ENCODE results near the gene FUBP1. TPM values are rescaled to one million over a fixed set of nuclear protein-coding genes. Genes with fewer than 3 reads are reported as not detected.
A peak's percentile ranks its signal among the peaks of the same experiment; 100 is the strongest.

The FUBP1 gene
- total RNA-seq, 4 donors from 2014 or later = 99.0 to 136 (median 121) TPM

DNA sequence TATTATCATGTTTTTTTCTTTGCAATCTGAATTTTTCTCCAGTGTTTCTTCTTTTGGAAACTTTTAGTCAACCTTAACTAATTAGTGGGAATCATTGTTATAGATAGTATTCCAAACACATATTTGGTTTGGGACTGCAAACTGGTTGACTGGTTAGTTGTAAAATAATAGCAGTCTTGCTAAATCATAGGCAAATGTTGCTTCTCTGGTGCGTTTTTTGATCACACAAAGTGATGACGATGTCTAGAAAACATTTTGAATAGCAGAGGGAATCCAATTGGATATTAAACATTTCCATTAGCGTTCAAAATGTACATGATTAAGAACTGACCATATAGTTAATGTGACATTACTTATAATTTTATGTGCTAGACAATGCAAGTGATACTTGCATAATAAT is 30.4 kb upstream of the FUBP1 start:
- Histone ChIP-seq H3K9me3 (no peaks in the 10 kb centered on the region), H3K27me3 (no peaks in the 10 kb centered on the region), H3K4me3 (peak overlapping the region in 1 of 4 donors; percentile 64), H3K27ac (no peak overlapping the region), H3K4me1 (peaks cover 0 to 42% (median 7%) of the 10 kb centered on the region in 4 donors), H3K36me3 (peaks cover 0 to 19% (median 0%) of the 10 kb centered on the region in 3 donors)
- no peak for DNase-seq (ENCODE audit: low spot score in 2 of 2)
- TF ChIP-seq, protein P1, sequence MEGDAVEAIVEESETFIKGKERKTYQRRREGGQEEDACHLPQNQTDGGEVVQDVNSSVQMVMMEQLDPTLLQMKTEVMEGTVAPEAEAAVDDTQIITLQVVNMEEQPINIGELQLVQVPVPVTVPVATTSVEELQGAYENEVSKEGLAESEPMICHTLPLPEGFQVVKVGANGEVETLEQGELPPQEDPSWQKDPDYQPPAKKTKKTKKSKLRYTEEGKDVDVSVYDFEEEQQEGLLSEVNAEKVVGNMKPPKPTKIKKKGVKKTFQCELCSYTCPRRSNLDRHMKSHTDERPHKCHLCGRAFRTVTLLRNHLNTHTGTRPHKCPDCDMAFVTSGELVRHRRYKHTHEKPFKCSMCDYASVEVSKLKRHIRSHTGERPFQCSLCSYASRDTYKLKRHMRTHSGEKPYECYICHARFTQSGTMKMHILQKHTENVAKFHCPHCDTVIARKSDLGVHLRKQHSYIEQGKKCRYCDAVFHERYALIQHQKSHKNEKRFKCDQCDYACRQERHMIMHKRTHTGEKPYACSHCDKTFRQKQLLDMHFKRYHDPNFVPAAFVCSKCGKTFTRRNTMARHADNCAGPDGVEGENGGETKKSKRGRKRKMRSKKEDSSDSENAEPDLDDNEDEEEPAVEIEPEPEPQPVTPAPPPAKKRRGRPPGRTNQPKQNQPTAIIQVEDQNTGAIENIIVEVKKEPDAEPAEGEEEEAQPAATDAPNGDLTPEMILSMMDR (IDR thresholded peaks at IDR 0.05) = no peak
- no peak for TF ChIP-seq POLR2A (IDR thresholded peaks at IDR 0.05)
- TF ChIP-seq EP300 (IDR thresholded peaks at IDR 0.05) = no peak
- 88 to 89% methylated on average over 3 of the region's 3 CpGs for WGBS, 2 donors

DNA sequence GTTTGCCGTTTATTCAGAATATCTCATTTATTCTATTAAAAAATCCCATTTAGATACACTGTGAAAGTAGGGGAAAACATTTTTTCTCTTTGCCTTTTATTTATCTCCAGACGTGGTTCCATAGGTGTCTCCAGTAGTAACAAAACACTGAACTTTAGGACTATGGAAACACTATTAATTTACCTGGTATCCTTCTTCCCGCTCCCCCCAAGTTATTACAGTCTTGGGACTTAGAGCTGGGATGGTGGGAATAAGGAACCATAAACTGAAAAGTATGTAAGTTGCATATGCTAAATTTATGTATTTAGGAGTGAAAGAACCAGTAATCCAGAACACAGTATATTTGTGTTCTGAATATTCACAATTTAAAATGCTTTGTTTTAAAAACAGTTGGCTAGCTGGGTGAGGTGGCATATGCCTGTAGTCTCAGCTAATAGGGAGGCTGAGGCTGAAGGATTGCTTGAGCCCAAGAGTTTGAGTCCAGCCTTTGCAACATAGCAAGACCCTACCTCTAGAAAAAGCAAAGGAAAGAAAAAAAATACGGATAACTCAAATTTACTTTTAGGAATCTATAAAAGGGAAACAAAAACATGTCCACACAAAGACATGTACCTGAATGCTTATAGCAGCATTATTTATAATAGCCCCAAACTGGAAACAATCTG is 28.9 kb upstream of the FUBP1 start:
- peaks cover 0 to 55% (median 9%) of the 10 kb centered on the region in 4 donors for H3K4me1 ChIP-seq
- DNase-seq (ENCODE audit: low spot score in 2 of 2) = no peak
- H3K27ac ChIP-seq = peak overlapping the region in 3 of 4 donors; percentile 10 to 96 (median 23)
- 79 to 83% methylated on average over 4 of the region's 4 CpGs for WGBS, 2 donors
- peak overlapping the region in 1 of 4 donors; percentile 64 for H3K4me3 ChIP-seq
- peaks cover 0 to 4% (median 0%) of the 10 kb centered on the region in 3 donors for H3K36me3 ChIP-seq
- H3K9me3 ChIP-seq = no peaks in the 10 kb centered on the region
- TF ChIP-seq POLR2A (IDR thresholded peaks at IDR 0.05) = no peak
- TF ChIP-seq, protein P1 (IDR thresholded peaks at IDR 0.05) = no peak
- TF ChIP-seq EP300 (IDR thresholded peaks at IDR 0.05) = no peak
- H3K27me3 ChIP-seq = no peaks in the 10 kb centered on the region

DNA sequence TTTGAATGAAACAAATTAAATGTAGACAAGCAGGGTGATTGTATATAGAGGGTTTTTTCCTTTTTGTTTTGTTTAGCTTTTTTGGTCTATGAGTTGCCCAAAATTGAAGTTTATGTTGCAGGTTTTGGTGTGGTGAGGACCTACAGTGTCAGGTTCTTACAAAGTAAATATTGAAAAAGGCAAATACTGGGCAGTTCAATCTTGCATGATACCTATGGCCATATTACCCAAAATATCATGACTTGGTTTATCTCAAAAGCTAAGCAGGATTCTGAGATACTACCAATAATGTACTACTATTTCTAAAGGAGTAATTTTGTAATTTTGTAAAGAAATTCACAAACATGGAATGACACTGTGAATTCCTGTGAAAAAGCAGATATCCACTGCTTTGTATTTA is 27.6 kb upstream of the FUBP1 start:
- Histone ChIP-seq H3K9me3 (no peaks in the 10 kb centered on the region), H3K4me1 (peaks cover 0 to 64% (median 11%) of the 10 kb centered on the region in 4 donors), H3K27ac (peak overlapping the region; percentile 86 to 96 (median 91)), H3K4me3 (peak overlapping the region; percentile 49 to 64 (median 54)), H3K36me3 (no peaks in the 10 kb centered on the region), H3K27me3 (no peaks in the 10 kb centered on the region)
- DNase-seq (ENCODE audit: low spot score in 2 of 2) = no peak
- TF ChIP-seq POLR2A (IDR thresholded peaks at IDR 0.05) (no peak), EP300 (IDR thresholded peaks at IDR 0.05) (no peak)
- TF ChIP-seq, protein P1 (IDR thresholded peaks at IDR 0.05) = no peak

DNA sequence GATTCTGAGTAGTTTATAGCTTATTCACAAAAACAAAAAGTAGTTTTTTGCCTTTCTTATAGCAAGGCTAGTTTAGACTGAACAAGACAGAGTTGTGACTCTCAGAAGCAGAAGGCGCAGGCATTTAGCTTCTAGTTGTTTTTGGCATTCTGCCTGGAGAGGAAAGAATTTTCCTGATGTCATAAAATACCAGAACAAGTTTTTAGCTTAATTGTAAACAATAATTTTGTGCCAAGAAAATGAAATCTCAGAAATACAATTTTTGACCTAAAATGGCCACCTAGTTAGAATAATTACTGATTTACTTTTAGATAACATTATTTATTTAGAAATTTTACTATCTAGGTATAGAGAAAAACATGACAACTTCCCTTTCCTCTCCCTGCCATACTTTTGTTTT is 26.9 kb upstream of the FUBP1 start:
- DNase-seq (ENCODE audit: low spot score in 2 of 2) = peak in 1 of 2 donors; percentile 48
- Histone ChIP-seq H3K9me3 (no peaks in the 10 kb centered on the region), H3K27me3 (no peaks in the 10 kb centered on the region), H3K36me3 (no peaks in the 10 kb centered on the region), H3K27ac (peak overlapping the region; percentile 86 to 96 (median 91)), H3K4me3 (peak overlapping the region; percentile 49 to 64 (median 54)), H3K4me1 (peaks cover 0 to 60% (median 11%) of the 10 kb centered on the region in 4 donors)
- WGBS, 2 donors = 0 to 3% methylated on average over 1 of the region's 1 CpG
- peak in 1 of 2 donors; percentile 65 for TF ChIP-seq POLR2A (IDR thresholded peaks at IDR 0.05)
- TF ChIP-seq, protein P1 (IDR thresholded peaks at IDR 0.05) = no peak
- peak in 1 of 2 donors; percentile 90 for TF ChIP-seq EP300 (IDR thresholded peaks at IDR 0.05)

DNA sequence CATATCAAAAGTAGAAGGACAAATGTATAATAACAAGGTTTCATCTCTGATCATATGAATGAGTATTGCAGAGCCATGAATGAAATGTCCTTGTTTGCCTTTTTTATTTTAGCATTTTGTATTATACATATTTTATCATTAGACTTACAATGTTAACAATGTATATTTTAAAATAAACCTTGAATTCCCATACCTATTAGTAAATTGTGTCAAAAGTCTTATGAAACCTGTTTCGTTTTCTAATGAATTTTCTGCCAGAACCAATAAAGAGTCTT is 26.5 kb upstream of the FUBP1 start:
- Histone ChIP-seq H3K27ac (peak overlapping the region; percentile 86 to 96 (median 91)), H3K4me1 (peaks cover 0 to 57% (median 11%) of the 10 kb centered on the region in 4 donors), H3K9me3 (no peaks in the 10 kb centered on the region), H3K36me3 (no peaks in the 10 kb centered on the region), H3K27me3 (no peaks in the 10 kb centered on the region), H3K4me3 (peak overlapping the region; percentile 49 to 64 (median 54))
- no peak for DNase-seq (ENCODE audit: low spot score in 2 of 2)
- WGBS, 2 donors = 0 to 4% methylated on average over 1 of the region's 1 CpG
- TF ChIP-seq, protein P1 (IDR thresholded peaks at IDR 0.05) = no peak
- TF ChIP-seq POLR2A (IDR thresholded peaks at IDR 0.05) (no peak), EP300 (IDR thresholded peaks at IDR 0.05) (no peak)
